ENCODE data around the gene OTULINL.
"Not testable (repeated sequence)": the region's sequence is repeated elsewhere in the genome, so short reads cannot be mapped to it uniquely, and the experiment has no call there.

The OTULINL gene

DNA sequence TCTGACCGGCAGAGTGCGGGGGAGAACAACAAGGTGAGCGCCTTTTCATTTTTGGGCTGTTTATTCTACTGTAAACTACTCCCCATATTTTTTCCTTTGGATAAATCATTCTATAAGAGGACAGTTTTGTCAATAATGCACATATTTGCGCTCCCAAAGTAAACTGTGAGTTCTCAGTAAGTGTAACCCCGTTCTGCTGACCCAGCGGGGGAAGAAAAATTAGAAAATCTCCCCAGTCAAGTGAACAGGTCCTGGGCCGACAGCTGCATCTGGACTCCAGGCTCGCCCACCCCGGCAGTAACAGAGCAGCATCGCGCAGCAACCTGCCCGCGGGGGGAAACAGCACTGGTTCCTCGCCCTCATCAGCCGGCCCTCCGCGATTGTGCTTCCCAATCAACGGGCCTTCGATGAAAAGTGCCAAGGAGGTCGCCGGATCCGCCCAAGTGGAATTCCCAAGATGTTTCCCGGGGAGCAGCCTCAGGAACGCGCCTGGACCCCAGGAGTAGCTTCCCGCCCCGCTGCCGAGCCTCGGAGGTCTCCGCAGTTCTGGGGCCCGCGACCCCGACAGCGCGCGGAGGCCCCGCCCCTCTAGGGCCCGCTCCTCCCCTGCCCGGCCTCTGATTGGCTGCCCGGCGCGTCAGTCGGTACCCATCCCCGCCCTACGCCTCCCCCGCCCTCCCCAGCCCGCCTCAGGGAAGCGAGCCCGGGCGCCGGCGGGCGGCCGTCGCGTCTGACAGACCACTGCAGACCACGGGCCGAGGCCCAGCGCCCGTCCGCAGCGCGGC is at the start of gene OTULINL:
Gene OTULINL (plus strand): TSS at position 687 of the 785 bp plus-strand sequence. CDS start 103 bp downstream, outside the sequence.
- DNase-seq: peak; percentile 93

GRCh38 chr5:14532180-14532579 is 49.4 kb upstream of the OTULINL start:
- no peak for DNase-seq

GRCh38 chr5:14534773-14535172 is 46.8 kb upstream of the OTULINL start:
- no peak for DNase-seq

GRCh38 chr5:14545308-14545707 is 36.3 kb upstream of the OTULINL start:
- no peak for DNase-seq

DNA sequence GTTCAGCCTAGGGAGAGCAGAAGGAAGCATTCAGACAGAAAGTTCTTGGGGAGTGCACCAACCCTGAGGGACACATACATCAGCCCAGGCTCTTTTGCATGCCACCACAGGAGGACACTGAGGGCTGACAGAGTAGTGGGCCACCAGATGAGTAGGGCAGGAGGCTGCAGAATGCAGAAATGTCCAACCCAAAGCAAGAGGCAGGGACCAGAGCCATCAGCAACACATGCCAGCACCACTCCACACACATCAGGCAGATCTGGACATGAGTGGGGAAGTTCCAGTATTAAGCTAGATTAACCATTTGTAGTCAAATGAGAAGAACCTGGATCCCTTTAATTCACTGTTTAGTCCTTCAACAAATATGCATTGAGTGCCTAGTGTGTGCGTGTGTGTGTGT is 35.7 kb upstream of the OTULINL start:
- DNase-seq: no peak

DNA sequence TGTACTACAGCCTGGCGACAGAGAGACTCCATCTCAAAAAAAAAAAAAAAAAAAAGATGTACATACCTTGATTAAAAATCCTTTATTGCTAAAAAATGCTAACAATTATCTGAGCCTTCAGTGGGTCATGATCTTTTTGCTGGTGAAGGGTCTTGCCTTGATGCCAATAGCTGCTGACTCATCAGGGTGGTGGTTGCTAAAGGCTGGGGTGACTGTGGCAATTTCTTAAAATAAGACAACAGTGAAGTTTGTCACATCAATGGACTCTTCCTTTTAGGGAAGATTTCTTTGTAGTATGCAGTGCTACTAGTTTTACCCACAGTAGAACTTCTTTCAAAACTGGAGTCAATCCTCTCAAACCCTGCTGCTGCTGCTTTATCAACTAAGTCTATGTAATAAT is 33.9 kb upstream of the OTULINL start:
- no peak for DNase-seq

DNA sequence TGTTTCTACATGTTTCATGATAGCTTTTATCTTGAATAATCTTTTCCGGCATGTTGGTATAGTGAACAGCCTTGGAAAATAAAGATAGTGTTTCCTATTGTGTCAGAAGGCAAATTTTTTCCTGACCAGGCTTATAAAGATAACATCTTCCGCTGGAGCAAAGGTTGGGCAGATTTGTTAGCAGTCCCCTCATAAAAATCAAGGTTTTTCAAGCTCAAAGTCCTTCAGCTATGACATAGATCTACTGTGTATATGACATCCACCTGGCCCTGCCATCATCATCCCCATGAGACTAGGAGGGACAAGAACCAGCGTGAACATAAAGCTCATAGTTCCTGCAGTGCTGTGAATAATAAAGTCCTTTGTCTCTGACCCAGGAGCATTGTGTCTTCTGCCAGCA is 30.4 kb upstream of the OTULINL start:
- no peak for DNase-seq

- DNase-seq: no peak
These were observed 29.6 kb upstream of the OTULINL start for GRCh38 chr5:14552017-14552416.

- not testable (repeated sequence) for DNase-seq
These were observed 27.3 kb upstream of the OTULINL start for GRCh38 chr5:14554288-14554687.

GRCh38 chr5:14556015-14556414 is 25.6 kb upstream of the OTULINL start:
- DNase-seq: no peak

DNA sequence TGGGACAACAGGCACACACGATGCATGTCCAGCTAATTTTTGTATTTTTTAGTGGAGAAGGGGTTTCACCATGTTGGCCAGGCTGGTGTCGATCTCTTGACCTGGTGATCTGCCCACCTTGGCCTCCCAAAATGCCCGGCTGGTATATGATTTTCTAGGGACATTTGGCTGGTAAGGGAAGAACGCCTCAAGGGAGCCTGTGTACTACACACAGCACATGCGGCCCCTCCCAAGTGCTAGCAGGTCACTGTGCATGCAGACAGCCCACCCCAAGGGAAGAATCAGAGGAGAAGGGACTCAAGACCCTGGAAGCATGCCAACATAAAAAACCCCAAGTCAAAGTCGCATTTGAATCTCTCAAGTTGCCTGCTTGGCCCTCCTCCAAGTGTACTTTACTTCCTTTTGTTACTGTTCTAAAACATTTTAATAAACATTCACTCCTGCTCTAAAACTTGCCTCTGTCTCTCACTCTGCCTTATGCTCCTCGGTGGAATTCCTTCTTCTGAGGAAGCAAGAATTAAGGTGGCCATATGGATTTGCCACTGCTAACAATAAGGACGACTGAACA is 24.3 kb upstream of the OTULINL start:
- no peak for DNase-seq

DNA sequence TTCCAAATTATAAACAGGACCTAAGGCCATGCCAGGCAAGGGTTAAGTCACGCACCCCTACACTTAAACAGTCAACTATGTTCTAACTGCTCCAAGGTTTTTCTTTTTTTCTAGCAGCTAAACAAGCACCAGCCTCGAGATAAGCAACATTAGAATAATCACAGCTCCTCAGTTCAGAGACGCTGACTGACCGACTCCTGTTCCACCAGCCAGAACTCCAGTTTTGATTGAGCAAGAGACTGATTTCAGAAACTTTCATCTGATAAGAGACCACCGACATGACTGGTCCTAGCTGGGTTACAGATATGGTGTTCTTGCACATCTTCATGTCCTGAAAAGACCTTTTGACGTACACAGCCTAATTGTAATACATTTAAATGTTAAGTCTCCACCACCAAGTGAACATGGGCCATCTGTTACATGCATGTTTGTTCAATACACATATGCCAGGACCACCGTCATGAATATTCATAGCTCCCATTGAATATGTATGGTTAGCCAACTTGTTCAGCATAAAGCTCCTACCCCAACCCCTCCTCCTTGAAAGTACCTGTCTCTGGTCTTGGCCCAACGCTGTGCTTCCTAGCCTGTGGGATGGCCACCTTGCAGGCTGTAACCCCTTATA is 23.7 kb upstream of the OTULINL start:
- DNase-seq: no peak

- no peak for DNase-seq
These were observed 21.4 kb upstream of the OTULINL start for GRCh38 chr5:14560091-14560595.

DNA sequence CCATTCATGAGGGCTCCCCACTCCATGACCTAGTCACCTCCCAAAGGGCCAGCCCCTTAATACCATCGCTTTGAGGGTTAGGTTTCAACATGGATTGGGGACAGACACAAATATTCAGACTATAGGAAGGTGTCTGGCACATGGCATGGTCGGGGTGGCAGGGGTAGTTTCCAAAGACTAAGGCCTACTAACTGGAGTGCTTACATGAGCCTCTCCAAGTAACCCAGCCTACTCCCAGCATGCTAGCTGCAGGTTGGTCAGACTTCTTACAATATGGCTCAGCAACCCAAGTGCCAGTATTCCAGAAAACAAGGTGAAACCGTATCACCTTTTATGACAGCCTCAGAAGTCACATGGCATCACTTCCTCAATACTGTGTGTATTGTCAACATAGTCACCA is 19.9 kb upstream of the OTULINL start:
- DNase-seq: no peak

GRCh38 chr5:14568333-14568732 is 13.3 kb upstream of the OTULINL start:
- no peak for DNase-seq

DNA sequence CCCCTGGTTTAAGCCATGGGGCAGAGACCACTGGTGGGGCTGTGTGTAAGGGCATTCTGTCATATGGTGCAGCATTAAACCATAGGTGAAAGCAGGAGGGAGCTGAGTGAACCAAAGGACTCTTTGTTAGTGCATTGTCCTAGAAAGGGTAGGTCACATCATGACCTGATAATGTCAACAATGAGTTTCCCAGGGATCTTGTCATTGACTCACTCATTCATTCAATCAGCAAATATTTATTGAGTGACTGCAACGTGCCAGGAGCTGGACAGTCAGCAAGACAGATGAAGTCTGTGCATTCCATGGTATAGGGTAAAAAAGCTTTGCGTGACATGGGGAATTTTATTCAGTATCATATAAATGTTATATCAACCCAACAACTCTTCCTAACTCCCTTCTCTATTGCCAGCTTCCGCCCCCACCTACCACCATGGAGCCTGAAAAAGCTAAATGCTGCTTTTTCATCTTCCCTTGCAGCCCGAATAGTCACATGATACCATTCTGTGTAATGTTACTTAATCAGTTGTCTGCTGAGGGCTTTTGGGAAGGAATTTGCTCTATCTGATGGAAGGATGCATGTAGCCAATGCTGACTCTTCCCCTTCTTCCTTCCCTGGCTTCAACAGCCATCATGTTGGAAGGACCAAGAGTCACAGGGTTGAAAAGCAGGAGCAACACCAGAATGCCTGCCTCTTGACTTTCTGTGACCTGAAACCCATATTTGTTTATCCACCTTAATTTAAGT is 11.5 kb upstream of the OTULINL start:
- DNase-seq: no peak

DNA sequence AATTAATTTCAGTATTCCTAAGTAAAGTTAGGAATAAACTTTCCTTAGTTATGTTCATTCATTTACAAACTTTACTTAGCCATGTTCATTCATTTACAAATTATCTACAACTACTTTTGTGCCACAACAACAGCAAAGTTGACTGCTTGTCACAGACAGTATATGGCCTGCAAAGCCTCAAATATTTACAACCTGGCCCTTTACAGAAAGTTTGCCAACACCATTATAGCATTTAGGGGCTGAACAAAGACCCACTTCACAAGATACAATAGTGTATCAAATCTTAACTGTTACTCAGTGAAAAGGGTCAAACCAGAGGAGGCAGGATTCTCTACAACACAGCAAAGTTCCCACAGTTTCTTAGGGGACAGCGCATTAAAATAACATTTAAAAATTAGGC is 9.7 kb upstream of the OTULINL start:
- no peak for DNase-seq

DNA sequence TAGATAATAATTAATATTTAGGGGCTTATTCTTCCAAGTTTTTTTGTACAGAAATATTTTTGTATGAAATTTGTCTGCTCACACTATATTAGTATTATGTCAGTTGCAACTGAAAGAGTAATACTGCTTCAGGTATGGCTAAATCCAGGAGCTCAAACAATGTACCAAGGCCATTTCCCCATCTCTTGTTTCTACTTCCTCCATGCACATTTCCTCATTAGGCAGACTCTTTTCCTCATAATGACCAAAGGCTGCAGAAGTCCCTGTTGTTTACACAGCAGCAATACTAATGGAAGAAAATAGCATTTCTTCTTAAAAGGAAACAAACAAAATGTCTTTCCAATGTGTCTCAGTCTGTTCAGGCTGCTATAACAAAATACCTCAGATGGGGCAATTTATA is 9.2 kb upstream of the OTULINL start:
- no peak for DNase-seq

DNA sequence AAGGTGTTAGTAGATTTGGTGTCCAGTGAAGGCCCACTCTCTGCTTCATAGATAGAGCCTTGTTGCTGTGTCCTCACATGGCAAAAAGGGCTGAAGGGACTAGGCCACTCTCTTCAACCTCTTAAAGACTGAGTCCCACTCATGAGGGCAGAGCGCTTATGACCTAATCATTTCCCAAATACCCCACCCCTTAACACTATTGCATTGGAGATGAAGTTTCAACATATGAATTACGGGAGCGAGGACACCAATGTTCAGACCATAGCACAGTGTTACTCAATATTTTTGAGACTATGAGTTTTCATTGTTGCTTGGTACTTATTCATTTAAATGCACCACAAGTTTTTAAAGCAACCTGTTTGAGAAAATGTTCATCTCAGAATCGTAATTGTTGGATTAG is 8.8 kb upstream of the OTULINL start:
- no peak for DNase-seq

- DNase-seq: no peak
These were observed 7.5 kb upstream of the OTULINL start for GRCh38 chr5:14574096-14574495.

DNA sequence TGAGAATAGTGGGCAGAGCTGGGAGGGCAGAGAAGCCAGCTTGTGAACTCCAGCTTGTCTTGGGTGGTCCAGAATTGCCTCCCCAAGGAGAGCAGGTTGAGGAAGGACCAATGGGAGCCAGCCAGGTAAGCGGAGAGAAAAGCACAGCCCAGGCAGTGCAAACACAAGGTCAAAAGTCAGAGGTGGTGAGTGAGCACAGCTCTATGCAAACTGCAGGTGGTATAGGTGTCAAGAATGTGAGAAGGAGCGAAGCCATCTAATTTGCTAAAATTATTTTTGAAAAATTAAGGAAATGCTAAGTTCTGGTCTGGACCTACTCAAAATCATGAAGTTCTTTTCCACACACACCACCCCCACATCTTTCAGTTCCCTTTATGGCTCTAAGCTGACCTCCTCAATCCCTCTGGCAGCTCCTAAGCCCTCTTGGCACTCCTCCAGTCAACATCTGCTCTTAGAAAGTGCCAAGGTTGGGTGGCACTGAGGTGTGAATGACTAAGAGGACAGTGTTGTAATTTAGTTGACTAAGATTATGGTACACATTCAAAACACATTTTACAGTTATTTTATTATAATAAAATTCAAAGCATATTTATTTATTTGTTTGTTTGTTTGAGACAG is 6.6 kb upstream of the OTULINL start:
- no peak for DNase-seq

DNA sequence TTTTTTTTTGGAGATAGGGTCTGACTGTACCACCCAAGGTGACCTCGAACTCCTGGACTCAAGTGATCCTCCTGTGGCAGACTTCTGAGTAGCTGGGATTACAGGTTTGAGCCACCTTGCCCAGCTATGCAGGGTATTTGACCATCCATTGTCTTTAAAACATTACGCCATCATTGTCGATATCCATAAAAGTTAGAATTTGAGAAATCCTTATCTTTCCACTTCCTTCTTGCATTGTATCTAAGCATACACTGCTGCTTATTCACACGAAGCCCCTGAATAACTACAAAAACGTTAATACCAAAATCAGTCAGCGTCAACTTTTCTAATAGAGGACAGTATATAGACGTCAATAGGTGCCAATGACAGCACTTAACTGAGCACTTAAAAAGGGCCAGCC is 5.4 kb upstream of the OTULINL start:
- DNase-seq: no peak

All from right forelimb (tissue), 1 donor.